ENCODE measurements around the gene ZFR. TPM values are rescaled to one million over a fixed set of nuclear protein-coding genes. Genes with fewer than 3 reads are reported as not detected.

ZFR gene
- 86.9 and 95.0 TPM in 2 replicates for total RNA-seq

GRCh38 chr5:32444431-32445286 is at the start of gene ZFR:
ZFR (minus strand) TSS chr5:32444740; CDS start chr5:32444658, 82 bp downstream.

GRCh38 chr5:32312595-32313332 is 131.8 kb downstream of the ZFR start, which contains the start of gene MTMR12:
MTMR12 (minus strand) TSS chr5:32312939; CDS start chr5:32312838, 101 bp downstream.

Other genes starting within 250 kb of the ZFR start
- gene MTMR12, start 131.8 kb downstream of the ZFR start, total RNA-seq = 13.6 and 17.0 TPM in 2 replicates
- 90.9 and 171 TPM in 2 replicates for gene SUB1, start 140.8 kb upstream of the ZFR start, total RNA-seq

All from aortic smooth muscle cell (primary cell).